ENCODE results near the gene GPR158.

GRCh38 chr10:25178411-25178810 lies 3.6 kb downstream of the GPR158 start:
- TF ChIP-seq, protein P1, sequence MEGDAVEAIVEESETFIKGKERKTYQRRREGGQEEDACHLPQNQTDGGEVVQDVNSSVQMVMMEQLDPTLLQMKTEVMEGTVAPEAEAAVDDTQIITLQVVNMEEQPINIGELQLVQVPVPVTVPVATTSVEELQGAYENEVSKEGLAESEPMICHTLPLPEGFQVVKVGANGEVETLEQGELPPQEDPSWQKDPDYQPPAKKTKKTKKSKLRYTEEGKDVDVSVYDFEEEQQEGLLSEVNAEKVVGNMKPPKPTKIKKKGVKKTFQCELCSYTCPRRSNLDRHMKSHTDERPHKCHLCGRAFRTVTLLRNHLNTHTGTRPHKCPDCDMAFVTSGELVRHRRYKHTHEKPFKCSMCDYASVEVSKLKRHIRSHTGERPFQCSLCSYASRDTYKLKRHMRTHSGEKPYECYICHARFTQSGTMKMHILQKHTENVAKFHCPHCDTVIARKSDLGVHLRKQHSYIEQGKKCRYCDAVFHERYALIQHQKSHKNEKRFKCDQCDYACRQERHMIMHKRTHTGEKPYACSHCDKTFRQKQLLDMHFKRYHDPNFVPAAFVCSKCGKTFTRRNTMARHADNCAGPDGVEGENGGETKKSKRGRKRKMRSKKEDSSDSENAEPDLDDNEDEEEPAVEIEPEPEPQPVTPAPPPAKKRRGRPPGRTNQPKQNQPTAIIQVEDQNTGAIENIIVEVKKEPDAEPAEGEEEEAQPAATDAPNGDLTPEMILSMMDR (conservative IDR thresholded peaks at IDR 0.05) = no peak
- TF ChIP-seq EZH2 (IDR thresholded peaks at IDR 0.05; ENCODE audit: low read depth) = no peak
